Hepatocyte (in vitro differentiated cells): ENCODE measurements around the gene CREB5. TPM values are rescaled to one million over a fixed set of nuclear protein-coding genes. Genes with fewer than 3 reads are reported as not detected.

Experiments
- DNase-seq: peaks from one replicate; pipeline ENCODE4 v3.0.0-alpha.2; 2016; ENCODE audit warnings: low spot score
- H2AFZ ChIP-seq: fragments of 200-600 bp; sonication (generic); 2 replicates; pipeline ENCODE4 v1.6.0; 2016; ENCODE audit warnings: antibody characterized with exemption, mild to moderate bottlenecking
- H3K27ac ChIP-seq: fragments of 200-600 bp; sonication (generic); 2 replicates; pipeline ENCODE4 v1.5.1; 2016; ENCODE audit warnings: mild to moderate bottlenecking
- H3K27me3 ChIP-seq: fragments of 200-600 bp; sonication (generic); 2 replicates; pipeline ENCODE4 v1.6.1; 2016
- H3K36me3 ChIP-seq: fragments of 200-600 bp; sonication (generic); replicated peaks from 2 replicates; pipeline ENCODE4 v1.5.1; 2016; ENCODE audit warnings: low read depth; ENCODE audit not compliant: insufficient read depth
- H3K4me1 ChIP-seq: fragments of 200-600 bp; sonication (generic); 2 replicates; pipeline ENCODE4 v1.5.1; 2016; ENCODE audit warnings: mild to moderate bottlenecking, moderate library complexity; ENCODE audit not compliant: insufficient read depth
- H3K4me2 ChIP-seq: fragments of 200-600 bp; sonication (generic); 2 replicates; pipeline ENCODE4 v1.6.0; 2016
- H3K4me3 ChIP-seq: fragments of 200-600 bp; sonication (generic); 2 replicates; pipeline ENCODE4 v1.5.1; 2016; ENCODE audit warnings: mild to moderate bottlenecking
- H3K79me2 ChIP-seq: fragments of 200-600 bp; sonication (generic); 2 replicates; pipeline ENCODE4 v1.6.0; 2017; ENCODE audit warnings: mild to moderate bottlenecking
- H3K9me2 ChIP-seq: fragments of 200-600 bp; sonication (generic); replicated peaks from 2 replicates; pipeline ENCODE4 v1.6.0; 2017; ENCODE audit warnings: mild to moderate bottlenecking; ENCODE audit not compliant: insufficient read depth
- H3K9me3 ChIP-seq: fragments of 200-600 bp; sonication (generic); 2 replicates; pipeline ENCODE4 v1.5.1; 2016; ENCODE audit warnings: low read depth, mild to moderate bottlenecking
- H4K20me1 ChIP-seq: fragments of 200-600 bp; sonication (generic); 2 replicates; pipeline ENCODE4 v1.6.0; 2016; ENCODE audit warnings: mild to moderate bottlenecking; ENCODE audit not compliant: insufficient read depth, poor library complexity, severe bottlenecking
- CTCF ChIP-seq: fragments of 200-600 bp; sonication (generic); IDR thresholded peaks from 2 replicates; pipeline ENCODE4 v1.5.1; 2016; ENCODE audit warnings: antibody characterized with exemption, mild to moderate bottlenecking; ENCODE audit not compliant: poor library complexity
- EZH2 ChIP-seq: fragments of 200-600 bp; sonication (generic); IDR thresholded peaks from 2 replicates; pipeline ENCODE4 v1.6.1; 2016; ENCODE audit warnings: antibody characterized with exemption, mild to moderate bottlenecking, borderline replicate concordance
- EZH2phosphoT487 ChIP-seq: fragments of 200-600 bp; sonication (generic); IDR thresholded peaks from one replicate; pipeline ENCODE4 v1.6.1; 2018; ENCODE audit warnings: antibody characterized with exemption, mild to moderate bottlenecking, low read depth, moderate library complexity; ENCODE audit not compliant: unreplicated experiment, severe bottlenecking
- WGBS: methylation state at CpG from one replicate; pipeline ENCODE4 v1.1.6; 2016; ENCODE audit warnings: low lambda C conversion rate; ENCODE audit errors: missing lambda C conversion rate; 5-methylcytosine and 5-hydroxymethylcytosine counted together
- polyA plus RNA-seq: library from polyadenylated mRNA; unstranded; fragments of >200 nt; fragmentation: Nextera tagmentation; extraction: Ambion mirVana; gene quantifications from 2 replicates; pipeline ENCODE4 v1.2.1, GENCODE V29; 2016
- total RNA-seq: library from RNA; depleted of rRNA; stranded (reverse); fragments of >200 nt; gene quantifications from 2 replicates; pipeline ENCODE4 v1.2.3, GENCODE V29; 2014

CREB5 gene
- total and polyA plus RNA-seq, 2 experiments from 2014 or later: 14.0 to 27.9 TPM

GRCh38 chr7:28700790-28701203, 288.5 kb downstream of the CREB5 start:
- no peaks in the 10 kb centered on the region for H3K36me3 ChIP-seq
- H3K4me1 ChIP-seq: no peaks in the 10 kb centered on the region
- no peaks in the 10 kb centered on the region for H3K9me3 ChIP-seq
- H4K20me1 ChIP-seq: no peaks in the 10 kb centered on the region
- no peaks in the 10 kb centered on the region for H3K79me2 ChIP-seq
- WGBS: 55% methylated on average over 3 of the region's 3 CpGs
- TF ChIP-seq CTCF (no peak), EZH2 (no peak), EZH2phosphoT487 (no peak)
- H3K4me3 ChIP-seq: no peak overlapping the region
- H2AFZ ChIP-seq: no peak overlapping the region
- H3K9me2 ChIP-seq: no peaks in the 10 kb centered on the region
- H3K4me2 ChIP-seq: no peak overlapping the region
- no peak overlapping the region for H3K27ac ChIP-seq
- no peaks in the 10 kb centered on the region for H3K27me3 ChIP-seq
- DNase-seq: no peak

DNA sequence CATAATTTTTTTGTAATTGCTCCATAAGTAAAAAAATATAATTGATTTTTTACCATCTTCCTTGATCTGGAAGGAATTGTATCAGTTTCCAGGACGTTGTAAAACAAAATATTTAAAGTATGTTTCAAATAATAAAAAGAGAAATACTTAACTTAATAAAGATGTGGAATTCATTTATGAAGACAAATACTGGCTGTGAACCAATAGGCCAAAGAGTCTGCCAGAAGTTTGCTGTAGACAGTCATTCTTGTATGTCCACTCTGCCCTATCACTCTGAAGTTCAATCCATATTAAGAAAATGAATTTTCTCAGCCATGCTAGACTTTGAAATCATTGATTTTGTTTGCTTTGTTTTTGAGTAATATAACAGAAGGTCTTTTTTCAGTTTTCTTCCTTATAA, 289.4 kb downstream of the CREB5 start:
- Histone ChIP-seq H3K79me2 (no peaks in the 10 kb centered on the region), H2AFZ (no peak overlapping the region), H3K4me1 (peaks cover 5% of the 10 kb centered on the region), H3K27me3 (no peaks in the 10 kb centered on the region), H3K9me2 (no peaks in the 10 kb centered on the region), H4K20me1 (no peaks in the 10 kb centered on the region), H3K27ac (no peak overlapping the region), H3K4me2 (no peak overlapping the region), H3K36me3 (no peaks in the 10 kb centered on the region), H3K4me3 (no peak overlapping the region), H3K9me3 (no peaks in the 10 kb centered on the region)
- no peak for DNase-seq
- TF ChIP-seq CTCF (no peak), EZH2 (no peak), EZH2phosphoT487 (no peak)
- 60% methylated on average over 1 of the region's 1 CpG for WGBS

- Histone ChIP-seq H3K36me3 (no peaks in the 10 kb centered on the region), H3K4me1 (peaks cover 5% of the 10 kb centered on the region), H4K20me1 (no peaks in the 10 kb centered on the region), H3K27me3 (no peaks in the 10 kb centered on the region), H3K4me2 (no peak overlapping the region), H3K4me3 (no peak overlapping the region), H2AFZ (no peak overlapping the region), H3K79me2 (no peaks in the 10 kb centered on the region), H3K9me3 (no peaks in the 10 kb centered on the region), H3K27ac (no peak overlapping the region), H3K9me2 (no peaks in the 10 kb centered on the region)
- TF ChIP-seq EZH2phosphoT487: no peak
- TF ChIP-seq EZH2: no peak
- TF ChIP-seq CTCF: no peak
- DNase-seq: no peak
- WGBS: 77% methylated on average over 4 of the region's 4 CpGs
Observed at GRCh38 chr7:28702171-28702570, 289.9 kb downstream of the CREB5 start.
